HCT116 (cell line): ENCODE measurements around the gene GLYR1. TPM values are rescaled to one million over a fixed set of nuclear protein-coding genes. Genes with fewer than 3 reads are reported as not detected.
"Not testable (repeated sequence)": the region's sequence is repeated elsewhere in the genome, so short reads cannot be mapped to it uniquely, and the experiment has no call there.

ENCODE experiments used
- ATAC-seq: fragments of 200-7000 bp; cut with Tn5 transposase; 2 replicates; pipeline ENCODE4 v1.9.1; 2020; ENCODE audit warnings: mild to moderate bottlenecking, moderate library complexity
- BruUV-seq: library from RNA; stranded (reverse); fragments of 400-500 nt; replicated peaks from 2 replicates; lab custom pipeline; 2021; lab: Mats Ljungman, UMichigan
- CTCF ChIA-PET: fragments of 300-600 bp; sonication (Branson Sonifier 250); formaldehyde crosslinking; loops from one replicate; lab custom pipeline; 2021; ENCODE audit warnings: antibody characterized with exemption; lab: Charles Lee
- POLR2A ChIA-PET: fragments of 300-600, 350-600 bp; sonication (Branson Sonifier 250); formaldehyde crosslinking; loops from one replicate; lab custom pipeline; 2021; ENCODE audit warnings: antibody characterized with exemption; lab: Charles Lee
- RAD21 ChIA-PET, 2 experiments: fragments of 300-600 bp; sonication (Branson Sonifier 250); formaldehyde crosslinking; loops; one replicate each; lab custom pipeline; 2023; ENCODE audit warnings: low total read pairs in 2 of 2; ENCODE audit not compliant: uncharacterized antibody in 2 of 2, unreplicated experiment in 2 of 2, low non-redundant PET in 1 of 2; lab: Charles Lee
- DNase-seq: peaks from one replicate; pipeline ENCODE4 v3.0.0-alpha.2; 2010; ENCODE audit warnings: low read depth, low spot score
- H2AFZ ChIP-seq: fragments of 200-600 bp; shearing (Covaris generic), sonication (generic); 2 replicates; pipeline ENCODE4 v1.6.1; 2017; ENCODE audit warnings: low read depth, mixed run types, mixed read lengths, antibody characterized with exemption, low read length; ENCODE audit not compliant: poor library complexity, severe bottlenecking
- H3K27ac ChIP-seq: 2 replicates; pipeline ENCODE4 v1.5.1; 2012; ENCODE audit warnings: low read depth, low read length
- H3K27me3 ChIP-seq: fragments of 200-600 bp; sonication (generic); 2 replicates; pipeline ENCODE4 v1.6.1; 2016; ENCODE audit warnings: mixed run types, low read length, mixed read lengths; ENCODE audit not compliant: insufficient read depth
- H3K36me3 ChIP-seq, 2 experiments: fragments of 200-500 bp in 1 of 2; fragments of 200-600 bp in 1 of 2; sonication (Bioruptor generic) in 1 of 2; sonication (generic) in 1 of 2; 2 replicates each; pipeline versions ENCODE4 v1.5.1 to v1.6.1; 2014 to 2016; ENCODE audit warnings: low read length in 2 of 2, inconsistent platforms in 1 of 2, mixed read lengths in 1 of 2, mixed run types in 1 of 2; ENCODE audit not compliant: insufficient read depth in 2 of 2, control insufficient read depth in 1 of 2
- H3K4me1 ChIP-seq, 2 experiments: fragments of 200-600 bp in 1 of 2; sonication (generic) in 1 of 2; 2 replicates each; pipeline versions ENCODE4 v1.5.1 to v1.6.1; 2012 to 2017; ENCODE audit warnings: low read length in 2 of 2, inconsistent platforms in 1 of 2, mild to moderate bottlenecking in 1 of 2, mixed read lengths in 1 of 2, mixed run types in 1 of 2, moderate library complexity in 1 of 2; ENCODE audit not compliant: insufficient read depth in 2 of 2, control insufficient read depth in 1 of 2
- H3K4me2 ChIP-seq: fragments of 200-600 bp; sonication (generic); 2 replicates; pipeline ENCODE4 v1.6.1; 2017; ENCODE audit warnings: mixed run types, low read length, mixed read lengths
- H3K4me3 ChIP-seq, 2 experiments: fragments of 200-600 bp in 1 of 2; sonication (generic) in 1 of 2; replicated peaks in 1 of 2; 2 replicates each; pipeline ENCODE4 v1.5.1; 2011 to 2016; ENCODE audit warnings: low read length in 2 of 2, control low read depth in 1 of 2, low read depth in 1 of 2, mild to moderate bottlenecking in 1 of 2, mixed read lengths in 1 of 2, mixed run types in 1 of 2
- H3K79me2 ChIP-seq: fragments of 200-600 bp; sonication (generic); 2 replicates; pipeline ENCODE4 v1.6.1; 2017; ENCODE audit warnings: mild to moderate bottlenecking, mixed run types, low read length, moderate library complexity, mixed read lengths; ENCODE audit not compliant: insufficient read depth
- H3K9ac ChIP-seq: fragments of 200-600 bp; sonication (generic); 2 replicates; pipeline ENCODE4 v1.6.1; 2016; ENCODE audit warnings: low read length, mixed read lengths
- H3K9me2 ChIP-seq: fragments of 200-600 bp; sonication (generic), shearing (Covaris generic); 2 replicates; pipeline ENCODE4 v1.6.1; 2017; ENCODE audit warnings: mixed run types, mild to moderate bottlenecking, moderate library complexity; ENCODE audit not compliant: insufficient read depth
- H3K9me3 ChIP-seq, 2 experiments: fragments of 200-500 bp in 1 of 2; fragments of 200-600 bp in 1 of 2; sonication (Bioruptor generic) in 1 of 2; sonication (generic) in 1 of 2; 2 replicates each; pipeline ENCODE4 v1.6.1; 2014 to 2017; ENCODE audit warnings: low read length in 2 of 2, mixed read lengths in 2 of 2, inconsistent platforms in 1 of 2, low read depth in 1 of 2, mild to moderate bottlenecking in 1 of 2, mixed run types in 1 of 2, moderate library complexity in 1 of 2; ENCODE audit not compliant: control insufficient read depth in 1 of 2, insufficient read depth in 1 of 2
- H4K20me1 ChIP-seq: fragments of 200-600 bp; sonication (generic), shearing (Covaris generic); 2 replicates; pipeline ENCODE4 v1.6.1; 2017; ENCODE audit warnings: mixed run types, mild to moderate bottlenecking, moderate library complexity; ENCODE audit not compliant: insufficient read depth
- CBX3 ChIP-seq: IDR thresholded peaks from 2 replicates; pipeline ENCODE4 v1.6.1; 2012; ENCODE audit warnings: low read depth
- CEBPB ChIP-seq: IDR thresholded peaks from 2 replicates; pipeline ENCODE4 v1.6.1; 2012; ENCODE audit warnings: low read depth
- JUND ChIP-seq: IDR thresholded peaks from 2 replicates; pipeline ENCODE4 v1.6.1; 2012
- MAX ChIP-seq: IDR thresholded peaks from 2 replicates; pipeline ENCODE4 v1.6.1; 2012
- SRF ChIP-seq: IDR thresholded peaks from 2 replicates; pipeline ENCODE4 v1.6.1; 2012; ENCODE audit warnings: low read depth
- YY1 ChIP-seq: IDR thresholded peaks from 2 replicates; pipeline ENCODE4 v1.6.1; 2011; ENCODE audit warnings: low read length, low read depth, moderate library complexity, mild to moderate bottlenecking; ENCODE audit not compliant: insufficient replicate concordance; ENCODE audit errors: extremely low read depth
- ZNF274 ChIP-seq: fragments of 200-500 bp; sonication (Bioruptor generic); IDR thresholded peaks from 2 replicates; pipeline ENCODE4 v1.6.1; 2014; ENCODE audit warnings: mild to moderate bottlenecking, low read depth, low read length, inconsistent platforms
- intact Hi-C: fragments of 100-400 bp; cut with micrococcal nuclease; formaldehyde crosslinking; loops from 2 replicates; pipeline ENCODE4 v1.10.0; 2022
- total RNA-seq: library from RNA; stranded (reverse); gene quantifications from one replicate; pipeline ENCODE4 v1.2.1, GENCODE V29; 2021; ENCODE audit not compliant: unreplicated experiment
- TF ChIP-seq, protein P1 (sequence below): IDR thresholded peaks from 2 replicates; pipeline ENCODE4 v1.6.1; 2011; ENCODE audit warnings: mild to moderate bottlenecking, low read length, moderate library complexity; ENCODE audit not compliant: insufficient replicate concordance; ENCODE audit errors: extremely low read depth

The GLYR1 gene
- total RNA-seq, 1 experiment from 2014 or later, result 50.0 TPM

DNA sequence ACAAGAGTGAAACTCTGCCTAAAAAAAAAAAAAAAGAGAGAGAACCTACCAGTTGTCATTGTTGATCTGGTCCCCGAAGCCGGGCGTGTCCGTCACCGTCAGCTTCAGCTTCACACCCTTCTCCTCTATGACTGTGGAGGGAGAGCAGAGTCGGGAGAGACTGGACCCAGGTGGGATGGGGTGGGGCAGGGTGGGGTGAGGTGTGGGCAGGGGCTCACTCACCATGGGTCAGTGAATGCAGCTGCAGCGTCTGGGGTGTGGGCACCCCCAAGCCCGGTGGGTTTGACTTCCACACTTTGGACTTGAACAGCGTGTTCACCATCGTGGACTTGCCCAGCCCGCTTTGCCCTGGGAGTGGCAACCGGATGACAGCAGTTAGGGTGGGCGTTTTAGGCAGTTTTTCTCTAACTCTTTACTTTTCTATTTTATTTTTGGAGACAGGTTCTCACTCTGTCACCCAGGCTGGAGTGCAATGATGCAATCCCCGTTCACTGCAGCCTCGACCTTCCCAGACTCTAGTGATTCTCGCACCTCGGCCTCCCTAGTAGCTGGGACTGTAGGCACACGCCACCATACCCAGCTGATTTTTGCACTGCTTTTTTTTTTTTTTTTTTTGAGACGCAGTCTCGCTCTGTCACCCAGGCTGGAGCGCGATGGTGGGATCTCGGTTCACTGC, 61.2 kb downstream of the GLYR1 start:
- Histone ChIP-seq H3K4me2 (no peak overlapping the region), H4K20me1 (no peaks in the 10 kb centered on the region), H3K4me3 (no peak overlapping the region), H3K27me3 (no peaks in the 10 kb centered on the region), H3K9me3 (no peaks in the 10 kb centered on the region), H3K36me3 (no peaks in the 10 kb centered on the region), H3K27ac (no peak overlapping the region)
- CTCF ChIA-PET, result no interaction called here
- no TSS peak for BruUV-seq
- no peak for TF ChIP-seq SRF
- no peak for TF ChIP-seq ZNF274
- TF ChIP-seq CBX3, result no peak
- TF ChIP-seq CEBPB, result no peak
- TF ChIP-seq, protein P1, sequence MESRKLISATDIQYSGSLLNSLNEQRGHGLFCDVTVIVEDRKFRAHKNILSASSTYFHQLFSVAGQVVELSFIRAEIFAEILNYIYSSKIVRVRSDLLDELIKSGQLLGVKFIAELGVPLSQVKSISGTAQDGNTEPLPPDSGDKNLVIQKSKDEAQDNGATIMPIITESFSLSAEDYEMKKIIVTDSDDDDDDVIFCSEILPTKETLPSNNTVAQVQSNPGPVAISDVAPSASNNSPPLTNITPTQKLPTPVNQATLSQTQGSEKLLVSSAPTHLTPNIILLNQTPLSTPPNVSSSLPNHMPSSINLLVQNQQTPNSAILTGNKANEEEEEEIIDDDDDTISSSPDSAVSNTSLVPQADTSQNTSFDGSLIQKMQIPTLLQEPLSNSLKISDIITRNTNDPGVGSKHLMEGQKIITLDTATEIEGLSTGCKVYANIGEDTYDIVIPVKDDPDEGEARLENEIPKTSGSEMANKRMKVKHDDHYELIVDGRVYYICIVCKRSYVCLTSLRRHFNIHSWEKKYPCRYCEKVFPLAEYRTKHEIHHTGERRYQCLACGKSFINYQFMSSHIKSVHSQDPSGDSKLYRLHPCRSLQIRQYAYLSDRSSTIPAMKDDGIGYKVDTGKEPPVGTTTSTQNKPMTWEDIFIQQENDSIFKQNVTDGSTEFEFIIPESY, result no peak
- TF ChIP-seq JUND, result no peak
- no peak for TF ChIP-seq YY1
- TF ChIP-seq MAX, result no peak
- TF ChIP-seq, all 23 proteins: peak for 0
- ATAC-seq (no peak), DNase-seq (no peak)
- POLR2A ChIA-PET, result no interaction called here
- H3K9me2 ChIP-seq, result no peaks in the 10 kb centered on the region
- H3K79me2 ChIP-seq, result no peaks in the 10 kb centered on the region
- no peak overlapping the region for H2AFZ ChIP-seq
- H3K9ac ChIP-seq, result no peak overlapping the region
- H3K4me1 ChIP-seq, result peaks cover 5 to 7% of the 10 kb centered on the region in 2 experiments
- intact Hi-C loops, result no loop called here
- RAD21 ChIA-PET, result no interaction called here

DNA sequence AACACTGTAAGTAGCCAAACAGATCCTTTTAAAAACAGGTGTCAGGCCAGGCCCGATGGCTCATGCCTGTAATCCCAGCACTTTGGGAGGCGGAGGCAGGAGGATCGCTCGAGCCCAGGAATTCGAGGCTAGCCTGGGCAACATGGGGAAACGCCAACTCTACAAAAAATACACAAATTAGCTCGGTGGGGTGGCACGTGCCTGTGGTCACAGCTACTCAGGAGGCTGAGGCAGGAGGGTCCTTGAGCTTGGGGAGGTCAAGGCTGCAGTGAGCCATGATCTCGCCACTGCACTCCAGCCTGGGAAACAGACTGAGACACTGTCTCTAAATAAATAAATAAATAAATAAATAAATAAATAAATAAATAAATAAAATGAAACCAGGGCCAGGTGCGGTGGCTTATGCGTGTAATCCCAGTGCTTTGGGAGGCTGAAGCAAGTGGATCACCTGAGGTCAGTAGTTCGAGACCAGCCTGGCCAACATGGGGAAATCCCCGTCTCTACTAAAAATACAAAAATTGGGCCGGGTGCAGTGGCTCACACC, 62.6 kb downstream of the GLYR1 start:
- H3K79me2 ChIP-seq, BruUV-seq, H3K9ac ChIP-seq, ATAC-seq, CTCF ChIA-PET, H3K27ac ChIP-seq, intact Hi-C loops, H4K20me1 ChIP-seq, DNase-seq, H3K4me3 ChIP-seq, RAD21 ChIA-PET, POLR2A ChIA-PET, H3K27me3 ChIP-seq, H3K9me2 ChIP-seq, H3K9me3 ChIP-seq, H2AFZ ChIP-seq, H3K36me3 ChIP-seq, H3K4me2 ChIP-seq: not testable (repeated sequence)
- peaks cover 3 to 11% of the 10 kb centered on the region in 2 experiments; a peak in 3 of 4 replicates for H3K4me1 ChIP-seq
